Tibial artery (tissue), 4 donors: ENCODE data around the gene BPIFA3.

Source experiments
- DNase-seq, 2 donors: peaks; one replicate each; pipeline ENCODE4 v3.0.0-alpha.2; 2019
- H3K27ac ChIP-seq, 2 donors: fragments of 200-600 bp; sonication (generic) in 1 of 2; 1 replicate in 1 of 2; 2 replicates in 1 of 2; pipeline ENCODE4 v1.5.1; 2018 to 2019; ENCODE audit warnings: mild to moderate bottlenecking in 1 of 2
- H3K27me3 ChIP-seq, 2 donors: fragments of 200-600 bp; sonication (generic) in 1 of 2; one replicate each; pipeline versions ENCODE4 v1.5.1 to v1.6.0; 2016 to 2019
- H3K36me3 ChIP-seq, 3 donors: fragments of 200-600 bp; sonication (generic) in 2 of 3; one replicate each; pipeline ENCODE4 v1.5.1; 2016 to 2019; ENCODE audit warnings: mild to moderate bottlenecking in 2 of 3
- H3K4me1 ChIP-seq, 4 donors: fragments of 200-600 bp; sonication (generic) in 2 of 4; 1 replicate in 3 of 4; 2 replicates in 1 of 4; pipeline ENCODE4 v1.5.1; 2016 to 2019
- H3K4me3 ChIP-seq, 2 donors: fragments of 200-600 bp; sonication (generic) in 1 of 2; 1 replicate in 1 of 2; 2 replicates in 1 of 2; pipeline ENCODE4 v1.5.1; 2018 to 2019; ENCODE audit warnings: mild to moderate bottlenecking in 2 of 2
- H3K9me3 ChIP-seq, 3 donors: fragments of 200-600 bp; sonication (generic) in 1 of 3; one replicate each; pipeline ENCODE4 v1.5.1; 2016 to 2019
- CTCF ChIP-seq, 2 experiments: fragments of 200-600 bp in 1 of 2; fragments of 450-650 bp in 1 of 2; IDR thresholded peaks; one replicate each; pipeline ENCODE4 v1.5.1; 2017 to 2019; ENCODE audit warnings: antibody characterized with exemption in 2 of 2, mild to moderate bottlenecking in 1 of 2, moderate library complexity in 1 of 2
- intact Hi-C: fragments of 100-400 bp; cut with DNase I; formaldehyde crosslinking; loops from one replicate; pipeline ENCODE4 v1.15.0; 2023; ENCODE audit warnings: low total_unique reads

BPIFA3 gene

GRCh38 chr20:33262658-33263065, 45.5 kb downstream of the BPIFA3 start:
- Histone ChIP-seq H3K27ac (no peak overlapping the region), H3K27me3 (peaks cover 0 to 28% of the 10 kb centered on the region in 2 donors), H3K36me3 (no peaks in the 10 kb centered on the region), H3K9me3 (peaks cover 0 to 7% (median 5%) of the 10 kb centered on the region in 3 donors), H3K4me1 (no peaks in the 10 kb centered on the region), H3K4me3 (no peak overlapping the region)
- intact Hi-C loops, result no loop called here
- peak in 1 of 2 donors; percentile 25 for DNase-seq
- no peak for TF ChIP-seq CTCF (IDR thresholded peaks at IDR 0.05)

- Histone ChIP-seq H3K9me3 (peaks cover 0 to 7% (median 5%) of the 10 kb centered on the region in 3 donors), H3K36me3 (no peaks in the 10 kb centered on the region), H3K4me1 (no peaks in the 10 kb centered on the region), H3K4me3 (no peak overlapping the region), H3K27ac (no peak overlapping the region), H3K27me3 (peaks cover 0 to 39% of the 10 kb centered on the region in 2 donors)
- peak in 1 of 2 donors; percentile 12 for DNase-seq
- intact Hi-C loops, result no loop called here
- no peak for TF ChIP-seq CTCF (IDR thresholded peaks at IDR 0.05)
Measured at GRCh38 chr20:33263784-33264183, 46.6 kb downstream of the BPIFA3 start.

DNA sequence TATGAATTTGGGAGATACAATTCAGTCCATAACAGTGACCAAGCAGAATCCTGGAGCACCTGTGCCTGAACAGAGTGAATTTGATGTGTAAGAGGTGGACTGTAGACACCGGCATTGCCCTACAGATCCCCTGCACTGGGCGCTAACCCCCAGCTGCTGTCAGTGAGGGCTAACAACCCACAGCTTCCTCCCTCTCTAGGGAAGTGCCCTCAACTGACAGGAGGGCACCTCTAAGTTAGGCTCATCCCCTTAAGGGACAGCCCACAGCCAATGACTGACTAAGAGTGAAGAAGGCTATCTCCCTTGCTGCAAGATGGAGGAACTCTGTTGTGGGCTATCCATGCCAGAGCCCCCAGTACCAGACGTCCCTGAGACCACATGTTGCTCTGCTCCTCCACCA, 50.5 kb downstream of the BPIFA3 start:
- Histone ChIP-seq H3K4me1 (no peaks in the 10 kb centered on the region), H3K27me3 (peaks cover 0 to 52% of the 10 kb centered on the region in 2 donors), H3K36me3 (no peaks in the 10 kb centered on the region), H3K27ac (no peak overlapping the region), H3K9me3 (no peaks in the 10 kb centered on the region), H3K4me3 (no peak overlapping the region)
- no peak for TF ChIP-seq CTCF (IDR thresholded peaks at IDR 0.05)
- DNase-seq, result no peak
- intact Hi-C loops, result no loop called here

DNA sequence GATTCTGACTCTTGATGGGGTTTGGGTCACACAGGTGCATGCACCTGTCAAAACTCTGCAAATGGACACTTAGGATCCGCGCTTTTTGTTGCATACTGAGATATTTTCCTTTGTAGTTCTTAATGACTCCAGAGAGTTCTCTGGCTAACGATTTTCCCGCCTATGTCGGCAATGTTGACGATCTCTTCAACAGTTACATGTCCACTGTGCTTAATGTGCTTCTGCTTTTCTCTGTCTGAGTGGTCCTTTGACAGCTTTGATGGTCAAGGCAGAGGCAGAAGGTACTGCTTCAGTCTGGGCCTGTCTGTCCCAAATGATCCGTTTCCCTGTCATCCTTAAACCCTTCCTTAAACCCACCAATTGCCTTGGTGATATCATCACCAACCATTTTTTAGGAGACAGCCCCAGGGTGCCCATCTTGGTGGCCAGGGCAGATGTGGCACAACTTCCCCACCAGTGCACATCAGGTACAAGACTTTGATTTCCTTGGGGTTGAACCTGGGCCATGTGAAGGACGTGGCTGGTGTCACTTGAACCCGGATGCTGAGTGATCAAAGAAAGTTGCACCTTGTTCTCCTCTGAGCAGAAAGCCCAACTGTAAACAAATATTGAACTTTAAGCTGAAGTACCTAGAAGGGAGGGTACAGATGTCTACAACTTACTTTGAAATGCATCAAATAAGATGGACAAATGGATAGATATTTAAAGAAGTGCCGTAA, 55.2 kb downstream of the BPIFA3 start:
- no peaks in the 10 kb centered on the region for H3K36me3 ChIP-seq
- TF ChIP-seq CTCF (IDR thresholded peaks at IDR 0.05), result no peak
- H3K9me3 ChIP-seq, result no peaks in the 10 kb centered on the region
- peaks cover 0 to 32% of the 10 kb centered on the region in 2 donors for H3K27me3 ChIP-seq
- no peak overlapping the region for H3K27ac ChIP-seq
- intact Hi-C loops, result no loop called here
- no peaks in the 10 kb centered on the region for H3K4me1 ChIP-seq
- H3K4me3 ChIP-seq, result no peak overlapping the region
- peak in 1 of 2 donors; percentile 11 for DNase-seq

DNA sequence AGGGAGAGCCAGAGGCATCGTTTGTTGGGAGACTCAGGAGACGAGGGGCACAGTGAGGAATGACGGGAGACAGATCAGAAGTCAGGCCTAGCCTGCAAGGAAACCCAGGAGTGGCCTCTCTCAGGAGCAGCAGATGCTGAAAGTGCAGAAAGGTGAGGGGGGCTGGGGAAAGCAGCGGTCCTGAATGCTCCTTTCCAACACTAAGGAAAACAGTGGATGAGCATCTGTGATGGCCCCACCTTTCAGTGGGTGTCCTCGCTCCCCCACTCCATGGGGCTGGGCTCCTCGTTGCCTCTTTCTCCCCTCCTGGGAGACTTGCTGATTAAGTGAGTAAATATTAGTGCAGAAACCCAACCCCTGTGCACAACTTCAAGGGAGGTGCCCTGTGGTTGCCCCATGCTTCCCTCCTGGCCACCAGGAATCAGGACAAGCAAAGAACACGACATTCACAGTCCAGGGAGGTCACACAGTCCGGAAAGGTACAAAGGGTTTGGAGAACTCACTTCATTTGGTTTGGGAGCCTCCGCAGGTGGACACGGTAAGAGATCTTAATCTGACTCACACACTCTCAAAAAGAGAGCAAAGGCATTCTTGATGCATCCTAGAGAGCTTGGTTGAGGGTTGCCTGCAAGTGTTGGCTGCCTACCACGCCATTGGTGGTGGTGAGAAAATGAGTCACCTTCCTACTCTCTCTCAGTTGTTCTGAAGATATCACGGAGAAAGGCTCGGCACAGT, 56.1 kb downstream of the BPIFA3 start:
- no peaks in the 10 kb centered on the region for H3K4me1 ChIP-seq
- no peaks in the 10 kb centered on the region for H3K9me3 ChIP-seq
- H3K27me3 ChIP-seq, result peaks cover 0 to 33% of the 10 kb centered on the region in 2 donors
- no peak for TF ChIP-seq CTCF (IDR thresholded peaks at IDR 0.05)
- intact Hi-C loops, result no loop called here
- H3K36me3 ChIP-seq, result no peaks in the 10 kb centered on the region
- H3K4me3 ChIP-seq, result no peak overlapping the region
- DNase-seq, result peak in 1 of 2 donors; percentile 35
- no peak overlapping the region for H3K27ac ChIP-seq
